Fibroblast of skin of left quadriceps (primary cell): ENCODE data around the gene NR1H4.
"Not testable (repeated sequence)": the region's sequence is repeated elsewhere in the genome, so short reads cannot be mapped to it uniquely, and the experiment has no call there.

Experiments used
- DNase-seq, 2 experiments: peaks; one replicate each; pipeline ENCODE4 v3.0.0-alpha.2; 2013; ENCODE audit warnings: low read depth in 2 of 2

NR1H4 gene

DNA sequence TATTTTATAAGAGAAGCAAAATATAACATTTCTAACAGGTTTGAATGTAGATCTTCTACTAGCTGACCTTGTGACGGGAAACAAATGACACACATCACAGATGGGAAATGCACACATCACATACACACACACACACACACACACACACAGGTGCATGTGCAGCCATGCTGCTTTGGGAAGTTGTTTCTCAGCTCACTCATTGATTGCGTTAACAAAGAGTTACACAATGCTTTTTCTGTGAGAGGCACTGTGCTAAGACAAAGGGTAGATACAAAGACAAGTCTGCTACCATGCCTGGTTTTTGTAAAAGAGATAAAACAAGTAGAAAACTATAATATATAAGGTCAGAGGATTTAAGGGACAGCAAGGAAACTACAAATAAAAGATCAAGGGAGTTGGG lies 1.3 kb upstream of the NR1H4 start:
- DNase-seq, result no peak

- no peak for DNase-seq
These were observed 483 bp upstream of the NR1H4 start for GRCh38 chr12:100473050-100473715.

- no peak for DNase-seq
These were observed 951 bp downstream of the NR1H4 start for GRCh38 chr12:100474617-100475016.

- no peak for DNase-seq
These were observed 2.5 kb downstream of the NR1H4 start for GRCh38 chr12:100476013-100476751.

GRCh38 chr12:100481021-100481420 lies 7.4 kb downstream of the NR1H4 start:
- no peak for DNase-seq

DNA sequence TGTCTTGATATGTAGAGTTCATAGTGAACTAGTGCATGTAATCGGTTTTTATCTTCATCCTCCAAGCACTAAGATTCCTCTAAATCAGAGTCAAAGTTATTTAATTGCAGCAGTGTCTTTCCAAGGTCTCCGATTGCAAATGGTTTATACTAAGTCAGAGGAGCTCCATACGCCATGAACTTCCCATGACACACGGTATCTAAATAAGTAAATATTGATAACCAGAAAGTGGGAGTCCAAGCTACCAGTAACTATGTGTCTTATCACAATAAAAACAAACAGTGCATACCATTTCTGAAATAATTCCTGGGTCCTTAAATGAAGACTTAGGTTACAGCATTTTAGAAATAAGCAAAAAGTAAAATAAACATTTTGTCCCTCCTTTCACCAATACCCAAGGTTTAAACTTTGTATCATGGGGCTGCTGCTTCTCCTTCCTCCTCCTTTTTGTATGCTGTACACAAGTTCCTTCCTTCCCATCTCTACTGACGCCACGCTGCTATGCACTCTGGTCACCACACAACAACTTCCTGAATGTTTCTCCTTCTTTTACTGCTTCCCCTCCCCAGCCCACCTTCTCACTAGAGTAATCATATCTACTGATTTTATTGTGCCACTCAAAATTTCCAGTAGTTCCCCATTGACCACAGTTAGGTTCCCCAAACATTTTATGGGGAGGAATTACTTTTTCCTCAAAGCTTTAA lies 10.7 kb downstream of the NR1H4 start:
- no peak for DNase-seq

GRCh38 chr12:100484891-100485471 lies 11.3 kb downstream of the NR1H4 start:
- DNase-seq, result no peak

- DNase-seq, result no peak
These were observed 12.3 kb downstream of the NR1H4 start for GRCh38 chr12:100485983-100486382.

DNA sequence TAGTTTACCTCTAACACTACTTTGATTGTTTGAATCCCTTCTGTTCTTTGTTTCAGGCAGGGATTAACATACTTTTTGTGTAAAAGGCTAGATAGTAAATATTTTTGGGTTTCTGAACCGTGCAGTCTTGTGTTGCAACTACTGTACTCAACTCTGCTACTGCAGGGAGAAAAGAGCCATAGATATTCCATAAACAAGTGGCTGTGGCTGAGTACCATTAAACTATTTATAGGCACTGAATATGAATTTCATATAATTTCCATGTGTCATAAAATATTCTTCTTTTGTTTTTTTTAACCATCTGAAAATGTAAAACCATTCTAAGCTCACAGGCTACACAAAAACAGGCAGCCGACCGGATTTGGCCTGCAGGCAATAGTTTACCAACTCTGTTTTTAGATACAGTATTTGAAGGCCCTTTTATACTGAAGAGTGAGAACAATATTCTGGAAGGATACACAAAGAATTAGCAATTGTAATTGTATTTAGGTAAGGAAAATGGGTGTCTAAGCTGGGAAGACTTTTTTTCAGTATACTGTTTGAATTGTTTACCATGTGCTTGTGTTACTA lies 15.7 kb downstream of the NR1H4 start:
- no peak for DNase-seq

- no peak for DNase-seq
These were observed 16.4 kb downstream of the NR1H4 start for GRCh38 chr12:100490056-100490455.

GRCh38 chr12:100491104-100491503 lies 17.4 kb downstream of the NR1H4 start:
- DNase-seq, result no peak

- DNase-seq, result no peak
These were observed 19.8 kb downstream of the NR1H4 start for GRCh38 chr12:100493396-100494012.

GRCh38 chr12:100494026-100494425 lies 20.4 kb downstream of the NR1H4 start:
- no peak for DNase-seq

DNA sequence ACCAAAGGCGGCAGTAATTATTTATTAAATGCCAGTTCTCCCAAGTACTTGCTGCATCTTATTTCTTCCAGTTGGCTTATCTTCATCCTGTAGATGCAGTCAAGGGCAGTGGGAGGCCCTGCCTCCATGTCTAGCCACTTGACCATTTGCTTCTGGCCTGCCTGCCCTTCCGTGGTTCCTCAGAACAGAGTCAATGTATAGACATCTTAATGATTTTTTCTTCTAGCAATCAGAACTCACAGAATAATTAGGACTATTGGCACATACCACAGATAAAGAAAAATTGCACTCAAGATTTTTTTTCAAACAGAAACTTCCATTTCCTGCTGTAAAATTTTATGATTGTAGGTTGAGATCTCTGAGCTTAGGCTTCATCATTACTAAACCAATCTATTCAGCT lies 20.9 kb downstream of the NR1H4 start:
- no peak for DNase-seq

GRCh38 chr12:100497105-100497795 lies 23.6 kb downstream of the NR1H4 start:
- DNase-seq, result no peak

DNA sequence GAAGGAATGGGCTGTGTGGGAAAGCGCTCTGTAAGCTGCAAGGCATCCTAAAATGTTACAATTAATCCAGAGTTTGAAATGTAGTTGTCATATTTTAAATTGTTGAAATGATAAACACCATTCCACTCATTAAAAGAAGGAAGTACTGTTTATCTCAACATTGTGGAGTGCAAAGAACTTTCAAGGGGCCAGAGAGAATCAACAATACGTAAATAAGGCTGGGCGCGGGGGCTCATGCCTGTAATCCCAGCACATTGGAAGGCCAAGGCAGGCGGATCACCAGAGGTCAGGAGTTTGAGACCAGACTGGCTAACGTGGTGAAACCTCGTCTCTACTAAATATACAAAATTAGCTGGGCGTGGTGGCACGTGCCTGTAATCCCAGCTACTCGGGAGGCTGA lies 24.5 kb downstream of the NR1H4 start:
- no peak for DNase-seq

GRCh38 chr12:100499416-100499815 lies 25.8 kb downstream of the NR1H4 start:
- no peak for DNase-seq

- DNase-seq, result not testable (repeated sequence)
These were observed 29.1 kb downstream of the NR1H4 start for GRCh38 chr12:100502718-100503117.

GRCh38 chr12:100503228-100503628 lies 29.6 kb downstream of the NR1H4 start:
- DNase-seq, result no peak

GRCh38 chr12:100504804-100505203 lies 31.1 kb downstream of the NR1H4 start:
- DNase-seq, result no peak

- no peak for DNase-seq
These were observed 35.1 kb downstream of the NR1H4 start for GRCh38 chr12:100508751-100509150.
